SK-N-SH (cell line): ENCODE data around the gene CGB8. TPM values are rescaled to one million over a fixed set of nuclear protein-coding genes. Genes with fewer than 3 reads are reported as not detected.
A peak's percentile ranks its signal among the peaks of the same experiment; 100 is the strongest.
"Not testable (repeated sequence)": the region's sequence is repeated elsewhere in the genome, so short reads cannot be mapped to it uniquely, and the experiment has no call there.

ENCODE experiments used
- CTCF ChIA-PET: fragments of 300-600, 350-600 bp; formaldehyde crosslinking; extraction: SDS; loops from one replicate; lab custom pipeline; 2021; lab: Yijun Ruan, JAX
- POLR2A ChIA-PET: fragments of 350-600 bp; sonication (Branson Sonifier 250); formaldehyde crosslinking; extraction: SDS; loops from one replicate; lab custom pipeline; 2020; ENCODE audit warnings: antibody characterized with exemption, inconsistent platforms; lab: Yijun Ruan, JAX
- DNase-seq: peaks from one replicate; pipeline ENCODE4 v3.0.0; 2012
- H2AFZ ChIP-seq: fragments of 200-600 bp; sonication (generic); 2 replicates; pipeline ENCODE4 v1.8.1; 2016; ENCODE audit warnings: antibody characterized with exemption, mild to moderate bottlenecking, low read depth
- H3F3A ChIP-seq: fragments of 200-600 bp; sonication (generic); replicated peaks from 2 replicates; pipeline ENCODE3; 2016; ENCODE audit warnings: antibody characterized with exemption, mild to moderate bottlenecking; ENCODE audit not compliant: insufficient read depth
- H3K27ac ChIP-seq, 2 experiments: fragments of 200-500 bp in 1 of 2; fragments of 200-600 bp in 1 of 2; sonication (Bioruptor generic) in 1 of 2; sonication (generic), shearing (Covaris generic) in 1 of 2; 2 replicates each; pipeline versions ENCODE4 v1.5.1 to v1.6.1; 2014 to 2016; ENCODE audit warnings: low read depth in 2 of 2, inconsistent platforms in 1 of 2, low read length in 1 of 2, mild to moderate bottlenecking in 1 of 2, mixed read lengths in 1 of 2
- H3K27me3 ChIP-seq: fragments of 200-600 bp; sonication (generic), shearing (Covaris generic); 2 replicates; pipeline ENCODE4 v1.6.1; 2016; ENCODE audit warnings: mixed run types; ENCODE audit not compliant: insufficient read depth
- H3K36me3 ChIP-seq, 2 experiments: fragments of 200-500 bp in 1 of 2; fragments of 200-600 bp in 1 of 2; sonication (Bioruptor generic) in 1 of 2; sonication (generic) in 1 of 2; replicated peaks in 1 of 2; 2 replicates each; pipeline versions ENCODE3 to v1.5.1; 2014 to 2016; ENCODE audit warnings: low read length in 1 of 2, mild to moderate bottlenecking in 1 of 2; ENCODE audit not compliant: insufficient read depth in 2 of 2, control insufficient read depth in 1 of 2
- H3K4me1 ChIP-seq, 2 experiments: fragments of 200-500 bp in 1 of 2; fragments of 200-600 bp in 1 of 2; sonication (Bioruptor generic) in 1 of 2; sonication (generic), shearing (Covaris generic) in 1 of 2; 2 replicates each; pipeline versions ENCODE4 v1.5.1 to v1.6.1; 2014 to 2016; ENCODE audit warnings: low read depth in 1 of 2, low read length in 1 of 2, mixed run types in 1 of 2; ENCODE audit not compliant: insufficient read depth in 2 of 2, control insufficient read depth in 1 of 2
- H3K4me2 ChIP-seq: fragments of 200-600 bp; sonication (generic), shearing (Covaris generic); 2 replicates; pipeline ENCODE4 v1.6.1; 2017; ENCODE audit warnings: mixed run types
- H3K4me3 ChIP-seq, 2 experiments: fragments of 200-500 bp in 1 of 2; fragments of 200-600 bp in 1 of 2; sonication (Bioruptor generic) in 1 of 2; sonication (generic), shearing (Covaris generic) in 1 of 2; 2 replicates each; pipeline versions ENCODE4 v1.5.1 to v1.8.1; 2014 to 2016; ENCODE audit warnings: low read depth in 2 of 2, inconsistent platforms in 1 of 2, low read length in 1 of 2, mild to moderate bottlenecking in 1 of 2, mixed read lengths in 1 of 2, moderate library complexity in 1 of 2
- H3K79me2 ChIP-seq: fragments of 200-600 bp; sonication (generic); 2 replicates; pipeline ENCODE4 v1.8.1; 2017; ENCODE audit warnings: mild to moderate bottlenecking; ENCODE audit not compliant: insufficient read depth
- H3K9ac ChIP-seq: fragments of 200-600 bp; sonication (generic); 2 replicates; pipeline ENCODE4 v1.6.1; 2017; ENCODE audit warnings: mixed run types
- H3K9me2 ChIP-seq: fragments of 200-600 bp; sonication (generic); 2 replicates; pipeline ENCODE4 v1.6.1; 2017; ENCODE audit warnings: mixed run types
- H3K9me3 ChIP-seq: fragments of 200-600 bp; sonication (generic); 2 replicates; pipeline ENCODE4 v1.6.1; 2017; ENCODE audit warnings: mixed run types, mild to moderate bottlenecking, moderate library complexity
- H4K20me1 ChIP-seq: fragments of 200-600 bp; sonication (generic); 2 replicates; pipeline ENCODE4 v1.6.1; 2017; ENCODE audit warnings: mild to moderate bottlenecking, mixed run types; ENCODE audit not compliant: insufficient read depth
- ELF1 ChIP-seq: IDR thresholded peaks from 2 replicates; pipeline ENCODE4 v1.4.0; 2012
- GABPA ChIP-seq: IDR thresholded peaks from 2 replicates; pipeline ENCODE4 v1.4.0; 2012; ENCODE audit warnings: low read depth, mild to moderate bottlenecking
- GATA2 ChIP-seq: sonication (generic); formaldehyde crosslinking; IDR thresholded peaks from 2 replicates; pipeline ENCODE4 v1.5.0; 2020; ENCODE audit warnings: mild to moderate bottlenecking, missing genetic modification reagents
- JUND ChIP-seq: IDR thresholded peaks from 2 replicates; pipeline ENCODE4 v1.4.0; 2012
- RAD21 ChIP-seq: IDR thresholded peaks from 2 replicates; pipeline ENCODE4 v1.6.1; 2012; ENCODE audit warnings: mild to moderate bottlenecking, low read length
- SMC3 ChIP-seq: IDR thresholded peaks from 2 replicates; pipeline ENCODE4 v1.6.1; 2012; ENCODE audit warnings: low read depth, low read length, improper control_type of control experiment
- TCF12 ChIP-seq: IDR thresholded peaks from 2 replicates; pipeline ENCODE4 v1.4.0; 2012
- WGBS: methylation state at CpG from one replicate; pipeline ENCODE4 v1.1.6; 2017; ENCODE audit warnings: low lambda C conversion rate; 5-methylcytosine and 5-hydroxymethylcytosine counted together
- polyA plus RNA-seq, 3 experiments: library from polyadenylated mRNA; depleted of rRNA; stranded (reverse); fragments of >200 nt; gene quantifications; 2 replicates each; pipeline ENCODE4 v1.2.3, GENCODE V29; 2012
- TF ChIP-seq, protein P1 (sequence below): IDR thresholded peaks from 2 replicates; pipeline ENCODE4; 2012
- TF ChIP-seq, protein P2 (sequence below): fragments of 200-600 bp; sonication (generic); IDR thresholded peaks from 2 replicates; pipeline ENCODE4 v1.6.1; 2017; ENCODE audit warnings: antibody characterized with exemption, mild to moderate bottlenecking, moderate library complexity

Gene CGB8
- polyA plus RNA-seq, 1 of the 3 experiments (the other 2 are of a cell fraction), result 0.13 TPM

DNA sequence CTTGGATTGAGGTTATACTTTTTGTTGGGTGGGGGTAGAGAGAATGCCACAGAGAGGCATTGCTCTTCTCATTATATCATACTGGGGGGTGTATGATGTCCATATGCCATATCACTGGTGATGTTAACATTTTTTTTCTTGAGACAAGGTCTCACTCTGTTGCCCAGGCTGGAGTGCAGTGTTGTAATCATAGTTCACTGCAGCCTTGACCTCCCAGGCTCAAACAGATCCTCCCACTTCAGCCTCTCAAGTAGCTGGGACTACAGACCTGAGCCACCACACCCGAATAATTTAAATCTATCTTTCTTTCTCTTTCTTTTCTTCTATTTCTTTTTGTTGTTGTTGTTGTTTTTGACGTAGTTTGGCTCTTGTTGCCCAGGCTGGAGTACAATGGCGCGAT, 31.5 kb upstream of the CGB8 start:
- POLR2A ChIA-PET, result no interaction called here
- Histone ChIP-seq H3K4me1 (peaks cover 0 to 4% of the 10 kb centered on the region in 2 experiments; a peak in 1 of 4 replicates), H4K20me1 (no peaks in the 10 kb centered on the region), H2AFZ (no peak overlapping the region), H3K79me2 (peaks cover 5% of the 10 kb centered on the region; the same call in 1 of the 2 replicates), H3F3A (peaks cover 8% of the 10 kb centered on the region), H3K27me3 (no peaks in the 10 kb centered on the region), H3K36me3 (no peaks in the 10 kb centered on the region), H3K9me2 (no peaks in the 10 kb centered on the region), H3K4me3 (no peak overlapping the region), H3K27ac (no peak overlapping the region), H3K9me3 (no peaks in the 10 kb centered on the region), H3K4me2 (no peak overlapping the region), H3K9ac (no peak overlapping the region)
- 37% methylated on average over 4 of the region's 4 CpGs for WGBS
- no peak for DNase-seq
- no peak for TF ChIP-seq GATA2 (CRISPR knock-in tag)
- no peak for TF ChIP-seq GABPA
- TF ChIP-seq, protein P1, sequence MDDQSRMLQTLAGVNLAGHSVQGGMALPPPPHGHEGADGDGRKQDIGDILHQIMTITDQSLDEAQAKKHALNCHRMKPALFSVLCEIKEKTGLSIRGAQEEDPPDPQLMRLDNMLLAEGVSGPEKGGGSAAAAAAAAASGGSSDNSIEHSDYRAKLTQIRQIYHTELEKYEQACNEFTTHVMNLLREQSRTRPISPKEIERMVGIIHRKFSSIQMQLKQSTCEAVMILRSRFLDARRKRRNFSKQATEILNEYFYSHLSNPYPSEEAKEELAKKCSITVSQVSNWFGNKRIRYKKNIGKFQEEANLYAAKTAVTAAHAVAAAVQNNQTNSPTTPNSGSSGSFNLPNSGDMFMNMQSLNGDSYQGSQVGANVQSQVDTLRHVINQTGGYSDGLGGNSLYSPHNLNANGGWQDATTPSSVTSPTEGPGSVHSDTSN, result no peak
- TF ChIP-seq TCF12, result no peak
- TF ChIP-seq JUND, result no peak
- TF ChIP-seq ELF1, result no peak
- CTCF ChIA-PET, result interaction anchor here (0.6 to 2.2 kb wide), 2 partner anchors 18 to 221 kb away, joined by 3 to 8 read pairs; no protein-coding TSS in a partner anchor

DNA sequence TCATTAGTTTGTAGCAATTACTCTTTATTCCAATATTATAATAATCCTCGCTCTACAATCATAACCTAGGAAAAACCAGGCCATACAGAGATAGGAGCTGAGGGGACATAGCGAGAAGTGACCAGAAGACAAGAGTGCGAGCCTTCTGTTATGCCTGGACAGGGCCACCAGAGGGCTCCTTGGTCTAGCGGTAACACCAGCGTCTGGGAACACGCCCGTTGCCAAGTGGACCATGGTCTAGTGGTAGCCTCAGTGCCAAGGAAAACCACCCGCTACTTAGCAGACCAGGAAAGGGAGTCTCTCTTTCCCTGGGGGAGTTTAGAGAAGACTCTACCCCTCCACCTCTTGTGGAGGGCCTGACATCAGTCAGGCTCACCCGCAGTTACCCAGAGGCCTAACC, 26.0 kb upstream of the CGB8 start:
- CTCF ChIA-PET, result interaction anchor here (0.7 to 2.7 kb wide), 13 partner anchors 23 to 411 kb away, joined by 3 to 13 read pairs (median 3); partner anchors contain the start of genes GYS1, HRC and RUVBL2
- DNase-seq, H2AFZ ChIP-seq, H3K36me3 ChIP-seq, H3K4me1 ChIP-seq, H3K79me2 ChIP-seq, H3K9me2 ChIP-seq, H3K9me3 ChIP-seq, H3K27me3 ChIP-seq, H3K4me2 ChIP-seq, H3K4me3 ChIP-seq, H3K27ac ChIP-seq, H4K20me1 ChIP-seq, POLR2A ChIA-PET, H3K9ac ChIP-seq: not testable (repeated sequence)
- 15% methylated on average over 9 of the region's 9 CpGs for whole genome bisulfite sequencing
- H3F3A ChIP-seq, result peaks cover 21% of the 10 kb centered on the region
- TF ChIP-seq, protein P2, sequence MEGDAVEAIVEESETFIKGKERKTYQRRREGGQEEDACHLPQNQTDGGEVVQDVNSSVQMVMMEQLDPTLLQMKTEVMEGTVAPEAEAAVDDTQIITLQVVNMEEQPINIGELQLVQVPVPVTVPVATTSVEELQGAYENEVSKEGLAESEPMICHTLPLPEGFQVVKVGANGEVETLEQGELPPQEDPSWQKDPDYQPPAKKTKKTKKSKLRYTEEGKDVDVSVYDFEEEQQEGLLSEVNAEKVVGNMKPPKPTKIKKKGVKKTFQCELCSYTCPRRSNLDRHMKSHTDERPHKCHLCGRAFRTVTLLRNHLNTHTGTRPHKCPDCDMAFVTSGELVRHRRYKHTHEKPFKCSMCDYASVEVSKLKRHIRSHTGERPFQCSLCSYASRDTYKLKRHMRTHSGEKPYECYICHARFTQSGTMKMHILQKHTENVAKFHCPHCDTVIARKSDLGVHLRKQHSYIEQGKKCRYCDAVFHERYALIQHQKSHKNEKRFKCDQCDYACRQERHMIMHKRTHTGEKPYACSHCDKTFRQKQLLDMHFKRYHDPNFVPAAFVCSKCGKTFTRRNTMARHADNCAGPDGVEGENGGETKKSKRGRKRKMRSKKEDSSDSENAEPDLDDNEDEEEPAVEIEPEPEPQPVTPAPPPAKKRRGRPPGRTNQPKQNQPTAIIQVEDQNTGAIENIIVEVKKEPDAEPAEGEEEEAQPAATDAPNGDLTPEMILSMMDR, result peak; percentile 50
- TF ChIP-seq RAD21 (peak; percentile 60), SMC3 (peak; percentile 56)
